Raji (cell line): ENCODE results near the gene MCF2L2.
A peak's percentile ranks its signal among the peaks of the same experiment; 100 is the strongest.

Experiments used
- POLR2A ChIP-seq: IDR thresholded peaks from 2 replicates; pipeline ENCODE4 v1.6.1; 2011; ENCODE audit warnings: low read depth, low read length, control low read depth; ENCODE audit not compliant: insufficient read depth

Gene MCF2L2

DNA sequence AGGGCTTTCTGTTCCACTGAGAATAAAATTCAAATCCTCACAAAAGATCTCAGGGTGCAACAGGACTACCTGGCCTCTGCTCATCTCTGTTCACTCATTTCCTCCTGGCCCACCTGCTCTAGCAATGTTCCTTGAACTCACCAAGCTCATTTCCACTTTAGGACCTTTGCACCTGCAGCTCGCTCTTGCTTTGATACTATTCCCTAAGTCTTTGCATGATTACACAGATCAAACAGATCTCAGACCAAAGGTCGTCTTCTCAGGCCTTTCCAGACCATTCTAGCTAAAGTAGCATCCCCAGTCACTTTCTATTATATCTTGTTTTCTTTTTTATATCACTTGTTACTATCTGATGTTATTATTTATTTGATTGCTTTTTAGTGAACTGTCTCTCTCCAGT, 120.7 kb downstream of the MCF2L2 start:
- TF ChIP-seq POLR2A = no peak

DNA sequence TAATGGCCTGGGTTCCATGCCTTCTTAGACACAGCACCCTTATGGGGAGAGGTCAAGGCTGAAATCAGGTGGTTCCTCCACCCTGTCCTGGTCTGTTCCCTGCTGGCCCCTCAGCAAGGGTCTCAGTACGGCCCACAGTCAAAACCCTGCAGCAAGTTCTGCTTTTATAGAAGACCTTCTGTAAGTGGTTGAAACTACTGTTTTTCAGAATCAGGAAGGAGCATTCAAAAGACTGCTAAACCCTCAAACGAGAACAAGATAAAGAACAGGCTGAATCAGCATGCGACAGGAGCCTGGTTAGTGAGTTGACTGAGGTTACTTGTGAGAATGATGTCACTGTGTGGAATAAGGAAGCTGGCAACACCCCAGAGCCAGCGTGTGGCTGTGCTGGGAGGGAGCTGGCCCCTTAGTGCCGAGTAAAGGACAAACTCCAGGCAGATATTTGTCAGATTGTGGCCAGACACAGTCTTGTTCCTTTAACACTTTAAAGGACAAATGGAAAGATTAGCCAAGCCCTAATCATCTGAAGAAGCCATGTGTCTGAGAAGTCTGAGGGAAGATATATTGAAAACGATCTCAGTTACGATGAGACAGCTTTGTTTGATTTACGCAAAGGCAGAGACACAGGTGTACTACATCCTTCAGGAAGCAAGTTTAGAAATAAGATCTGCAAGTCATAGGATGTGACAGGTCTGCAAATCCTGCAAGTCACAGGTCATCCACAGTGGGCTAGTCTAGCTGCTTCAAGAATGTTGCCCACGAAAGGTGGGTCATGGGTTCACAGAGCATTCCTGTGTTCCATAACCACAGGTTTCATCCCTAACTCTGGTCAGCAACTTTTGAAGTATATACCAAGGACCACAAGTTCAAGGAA, 121.4 kb downstream of the MCF2L2 start:
- no peak for TF ChIP-seq POLR2A

DNA sequence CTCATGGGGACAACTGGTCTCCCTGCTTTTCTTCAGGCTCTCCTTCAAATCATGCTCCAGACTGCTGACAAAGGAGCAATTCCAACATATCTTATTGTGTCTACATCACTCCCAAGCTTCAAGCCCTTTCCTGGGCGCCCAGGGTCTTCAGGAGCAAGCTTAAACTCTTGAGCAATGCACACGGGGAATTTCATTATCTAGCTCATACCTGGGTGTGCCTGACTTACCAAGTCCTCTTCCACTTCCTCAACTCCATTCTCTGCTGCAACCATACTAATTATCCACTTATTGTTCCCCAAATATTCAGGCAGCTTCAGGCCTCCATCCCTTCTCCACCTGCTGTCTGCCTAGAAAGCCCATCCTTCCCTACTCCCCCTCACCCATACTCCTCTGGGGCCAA, 124.7 kb downstream of the MCF2L2 start:
- no peak for TF ChIP-seq POLR2A

- TF ChIP-seq POLR2A = no peak
These were observed 126.4 kb downstream of the MCF2L2 start for GRCh38 chr3:183301937-183302580.

DNA sequence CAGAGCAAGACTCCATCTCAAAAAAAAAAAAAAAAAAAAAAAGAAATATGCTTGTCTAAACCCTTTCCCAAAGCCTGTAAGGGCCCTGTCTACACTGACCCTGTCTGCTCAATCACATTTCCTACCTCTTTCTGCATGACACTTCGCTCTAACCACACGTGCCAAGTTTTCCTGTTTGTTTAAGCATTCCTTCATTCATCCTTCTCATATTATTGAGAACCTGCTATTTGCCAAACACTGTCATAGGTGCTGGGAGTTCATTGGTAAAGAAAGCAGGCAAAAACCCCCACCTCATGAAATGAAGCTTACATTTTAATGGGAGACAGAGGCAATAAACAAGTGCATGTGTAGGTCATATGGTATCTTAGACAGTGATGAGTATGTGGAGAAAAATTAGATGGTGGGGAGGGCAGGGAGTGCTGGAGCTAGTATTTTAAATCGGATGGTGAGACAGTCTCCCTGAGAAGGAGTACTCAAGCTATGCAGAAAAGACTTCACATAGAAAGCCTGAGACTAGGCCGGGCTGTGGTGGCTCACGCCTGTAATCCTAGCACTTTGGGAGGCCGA, 127.3 kb downstream of the MCF2L2 start:
- TF ChIP-seq POLR2A = no peak

GRCh38 chr3:183299976-183300375, 128.4 kb downstream of the MCF2L2 start:
- TF ChIP-seq POLR2A = no peak

- no peak for TF ChIP-seq POLR2A
These were observed 129.7 kb downstream of the MCF2L2 start for GRCh38 chr3:183298701-183299153.

GRCh38 chr3:183296944-183297343, 131.5 kb downstream of the MCF2L2 start:
- TF ChIP-seq POLR2A = no peak

DNA sequence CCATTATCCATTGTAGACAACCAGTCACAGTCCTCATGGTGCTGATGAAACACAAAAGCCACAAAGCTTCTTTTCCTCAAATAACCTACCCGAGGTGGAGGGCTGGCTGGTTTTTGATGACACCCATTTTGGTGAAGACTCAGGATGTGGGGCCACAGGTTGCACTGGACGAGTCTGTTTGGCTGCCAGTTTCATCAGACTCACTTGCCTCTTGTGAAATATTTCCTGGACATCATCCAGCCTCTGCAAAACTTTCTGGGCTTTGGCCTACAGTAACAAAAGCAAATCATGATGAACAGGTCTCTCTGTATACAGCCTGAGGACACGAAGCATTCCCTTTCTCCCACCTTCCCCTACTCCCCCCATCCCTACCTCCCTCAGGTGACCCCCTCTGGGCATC, 133.2 kb downstream of the MCF2L2 start:
- TF ChIP-seq POLR2A = no peak

DNA sequence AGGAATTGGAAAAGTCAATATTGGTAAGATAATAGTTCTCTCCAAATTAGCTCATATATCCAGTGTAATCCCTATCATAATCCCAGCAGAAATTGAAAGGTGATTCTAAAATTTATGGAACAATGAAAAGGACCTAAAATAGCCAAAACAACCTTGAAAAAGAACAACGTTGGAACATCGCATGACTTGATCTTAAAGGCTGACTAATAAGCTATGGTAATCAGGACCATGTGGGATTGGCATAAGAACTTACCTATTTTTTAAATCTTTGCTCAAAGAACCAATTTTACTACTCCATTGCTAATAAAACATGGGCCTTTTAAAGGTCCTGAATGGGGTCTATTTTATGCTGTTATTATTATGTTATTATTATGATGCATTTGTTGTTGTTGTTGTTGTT, 134.5 kb downstream of the MCF2L2 start:
- TF ChIP-seq POLR2A = no peak

DNA sequence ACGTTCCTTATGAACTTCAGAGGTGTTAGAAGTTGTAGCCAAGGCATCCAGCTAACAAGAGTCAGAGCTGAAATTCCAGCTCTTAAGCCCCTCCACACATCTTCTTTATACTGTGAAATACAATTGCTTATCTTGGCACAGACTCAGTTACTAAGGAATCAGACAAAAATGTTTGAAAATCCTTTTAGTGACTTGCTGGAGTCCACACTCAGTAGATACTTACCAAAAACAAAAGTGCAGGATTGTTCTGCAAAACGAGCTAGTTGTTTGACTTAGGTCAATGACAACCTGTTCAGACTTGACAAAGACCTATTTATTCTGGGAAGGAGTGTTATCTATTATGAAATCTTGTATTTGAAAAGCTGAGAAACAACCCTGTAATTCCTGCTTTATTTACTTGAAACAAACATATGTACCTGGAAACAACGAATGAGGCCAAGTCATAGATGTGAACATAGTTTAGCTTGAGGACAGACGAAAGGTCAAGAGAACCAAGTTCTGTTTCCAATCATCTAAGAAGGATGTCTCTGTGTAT, 136.9 kb downstream of the MCF2L2 start:
- TF ChIP-seq POLR2A = no peak

GRCh38 chr3:183290216-183290615, 138.2 kb downstream of the MCF2L2 start:
- TF ChIP-seq POLR2A = no peak

DNA sequence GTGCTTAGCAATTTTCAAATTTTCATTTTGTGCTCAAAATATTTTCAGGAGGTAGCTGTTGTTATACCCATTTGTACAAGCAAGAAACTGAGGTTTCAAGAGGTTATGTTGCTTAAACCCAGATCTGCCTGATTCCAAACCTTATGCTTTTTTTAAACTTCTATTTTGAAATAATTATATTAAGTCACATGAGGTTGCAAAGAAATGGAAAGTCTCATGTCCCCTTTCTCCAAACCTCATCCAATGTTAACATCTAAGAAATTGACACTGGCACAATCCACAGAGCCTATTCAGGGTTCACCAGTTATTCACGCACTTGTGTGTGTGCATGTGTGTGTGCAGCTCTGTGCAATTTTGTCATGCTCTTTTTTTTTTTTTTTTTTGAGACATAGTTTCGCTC, 140.3 kb downstream of the MCF2L2 start:
- TF ChIP-seq POLR2A = no peak

GRCh38 chr3:183287301-183287971, 141.0 kb downstream of the MCF2L2 start:
- no peak for TF ChIP-seq POLR2A

DNA sequence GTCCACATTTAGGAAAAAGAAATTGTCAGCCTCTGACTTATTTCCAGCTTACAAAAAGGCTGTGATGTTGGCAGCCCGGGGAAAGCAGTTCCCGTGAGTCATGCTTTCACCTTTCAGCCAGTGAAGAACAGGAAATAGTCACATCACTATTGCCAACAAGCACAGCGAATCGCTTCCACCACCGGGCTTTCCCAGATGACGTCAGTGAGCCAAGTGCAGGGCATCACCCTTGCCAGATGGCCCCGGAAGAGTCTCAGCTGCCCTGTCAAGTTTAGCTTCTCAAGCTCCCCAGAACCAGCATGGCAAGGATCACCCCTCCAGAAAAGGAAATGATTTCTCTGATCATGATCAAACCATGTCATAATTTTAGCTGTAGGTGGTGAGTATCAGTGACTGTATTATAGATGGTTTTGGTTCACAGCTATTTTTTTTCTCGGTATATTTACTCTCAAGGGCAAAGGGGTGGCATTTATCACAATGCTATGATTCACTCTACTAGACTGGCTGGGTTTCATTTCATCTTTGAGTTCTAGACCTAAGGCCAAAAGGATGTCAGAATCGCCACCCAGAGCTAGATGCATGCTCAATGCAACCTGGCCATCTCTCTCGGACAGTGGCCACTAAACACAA, 142.5 kb downstream of the MCF2L2 start:
- peak; percentile 39; the same call in 1 of the 2 replicates for TF ChIP-seq POLR2A
